Sigmoid colon (tissue), 7 donors: ENCODE data around the gene RNF215. TPM values are rescaled to one million over a fixed set of nuclear protein-coding genes. Genes with fewer than 3 reads are reported as not detected.
A peak's percentile ranks its signal among the peaks of the same experiment; 100 is the strongest.
"Not testable (repeated sequence)": the region's sequence is repeated elsewhere in the genome, so short reads cannot be mapped to it uniquely, and the experiment has no call there.

Experiments
- DNase-seq: peaks from one replicate; pipeline ENCODE4 v3.0.0-alpha.2; 2019
- H3K27ac ChIP-seq, 4 donors: fragments of 200-600 bp; sonication (generic); one replicate each; pipeline ENCODE4 v1.5.1; 2016 to 2019; ENCODE audit warnings: mild to moderate bottlenecking in 1 of 4
- H3K27me3 ChIP-seq, 3 donors: fragments of 200-600 bp; sonication (generic); one replicate each; pipeline ENCODE4 v1.5.1; 2019; ENCODE audit warnings: mild to moderate bottlenecking in 1 of 3
- H3K36me3 ChIP-seq, 4 donors: fragments of 200-600 bp; sonication (generic); one replicate each; pipeline ENCODE4 v1.5.1; 2016 to 2019
- H3K4me1 ChIP-seq, 4 donors: fragments of 200-600 bp; sonication (generic); one replicate each; pipeline ENCODE4 v1.5.1; 2017 to 2019
- H3K4me3 ChIP-seq, 4 donors: fragments of 200-600 bp; sonication (generic); one replicate each; pipeline ENCODE4 v1.5.1; 2017 to 2019; ENCODE audit warnings: mild to moderate bottlenecking in 2 of 4, moderate library complexity in 1 of 4
- H3K9me3 ChIP-seq, 4 donors: fragments of 200-600 bp in 3 of 4; sonication (generic) in 3 of 4; one replicate each; pipeline versions ENCODE4 v1.5.1 to v1.6.1; 2013 to 2019
- EP300 ChIP-seq, 4 donors: sonication (generic); formaldehyde crosslinking; IDR thresholded peaks; one replicate each; pipeline ENCODE4 v1.6.1; 2017; ENCODE audit warnings: antibody characterized with exemption in 4 of 4
- POLR2A ChIP-seq, 2 donors: fragments of 450-650 bp; IDR thresholded peaks; one replicate each; pipeline ENCODE4 v1.6.1; 2016; ENCODE audit warnings: antibody characterized with exemption in 2 of 2, mild to moderate bottlenecking in 2 of 2, moderate library complexity in 2 of 2
- POLR2AphosphoS5 ChIP-seq, 4 donors: sonication (generic); formaldehyde crosslinking; IDR thresholded peaks; one replicate each; pipeline ENCODE4 v1.6.1; 2017; ENCODE audit warnings: antibody characterized with exemption in 4 of 4
- WGBS, 2 donors: extraction: QIAGEN DNeasy Blood & Tissue Kit; methylation state at CpG; one replicate each; pipeline ENCODE4 v1.1.7; 2013; 5-methylcytosine and 5-hydroxymethylcytosine counted together
- intact Hi-C: fragments of 100-400 bp; cut with DNase I; formaldehyde crosslinking; loops from one replicate; pipeline ENCODE4 v1.15.1; 2023
- polyA plus RNA-seq, 3 donors: library from polyadenylated mRNA; stranded (reverse); fragments of 200-250 nt; gene quantifications; one replicate each; pipeline ENCODE4 v1.2.3, GENCODE V29; 2013
- total RNA-seq, 4 donors: library from RNA; depleted of rRNA; stranded (reverse); fragments of >200 nt; gene quantifications; one replicate each; pipeline ENCODE4 v1.1.0, GENCODE V29; 2016
- TF ChIP-seq, protein P1 (sequence below), 4 experiments: fragments of 450-650 bp in 3 of 4; fragments of 200-600 bp in 1 of 4; IDR thresholded peaks; one replicate each; pipeline ENCODE4 v1.5.1; 2016 to 2019; ENCODE audit warnings: antibody characterized with exemption in 4 of 4, mild to moderate bottlenecking in 3 of 4, moderate library complexity in 2 of 4
- donor health status: healthy with polysubstance abuse.
- donor health status: Bipolar disorder and iron deficiency.
- donor health status: healthy.

Gene RNF215
- total and polyA plus RNA-seq, 7 donors: 0.92 to 21.6 (median 12.2) TPM

DNA sequence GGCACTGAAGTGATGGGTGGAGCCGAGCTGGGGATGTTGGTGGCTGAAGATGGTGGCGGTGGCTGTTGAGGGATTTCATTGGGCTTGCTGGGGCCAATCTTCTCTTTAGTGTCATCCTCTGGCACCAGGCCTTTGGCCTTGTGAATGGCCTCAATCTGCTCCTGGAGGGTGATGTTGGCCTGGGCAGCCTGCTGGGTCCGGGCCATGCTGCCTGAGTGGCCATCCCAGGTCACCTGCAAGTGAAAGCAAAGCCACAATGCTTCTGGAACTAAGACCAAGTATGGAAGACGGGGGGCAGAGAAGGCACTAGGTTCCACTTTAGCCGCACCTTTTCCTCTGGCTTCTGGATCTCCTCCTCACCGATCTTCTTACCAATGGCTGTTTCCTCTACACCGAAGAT is 48.4 kb downstream of the RNF215 start:
- H3K27me3 ChIP-seq: no peaks in the 10 kb centered on the region
- H3K9me3 ChIP-seq: no peaks in the 10 kb centered on the region
- DNase-seq: no peak
- no peaks in the 10 kb centered on the region for H3K4me1 ChIP-seq
- peaks cover 93 to 100% (median 100%) of the 10 kb centered on the region in 4 donors for H3K36me3 ChIP-seq
- H3K4me3 ChIP-seq: no peak overlapping the region
- 96 to 98% methylated on average over 7 of the region's 7 CpGs for WGBS, 2 donors
- intact Hi-C loops: no loop called here
- H3K27ac ChIP-seq: peak overlapping the region in 1 of 4 donors; percentile 30
- TF ChIP-seq POLR2A (IDR thresholded peaks at IDR 0.05): no peak
- TF ChIP-seq, protein P1, sequence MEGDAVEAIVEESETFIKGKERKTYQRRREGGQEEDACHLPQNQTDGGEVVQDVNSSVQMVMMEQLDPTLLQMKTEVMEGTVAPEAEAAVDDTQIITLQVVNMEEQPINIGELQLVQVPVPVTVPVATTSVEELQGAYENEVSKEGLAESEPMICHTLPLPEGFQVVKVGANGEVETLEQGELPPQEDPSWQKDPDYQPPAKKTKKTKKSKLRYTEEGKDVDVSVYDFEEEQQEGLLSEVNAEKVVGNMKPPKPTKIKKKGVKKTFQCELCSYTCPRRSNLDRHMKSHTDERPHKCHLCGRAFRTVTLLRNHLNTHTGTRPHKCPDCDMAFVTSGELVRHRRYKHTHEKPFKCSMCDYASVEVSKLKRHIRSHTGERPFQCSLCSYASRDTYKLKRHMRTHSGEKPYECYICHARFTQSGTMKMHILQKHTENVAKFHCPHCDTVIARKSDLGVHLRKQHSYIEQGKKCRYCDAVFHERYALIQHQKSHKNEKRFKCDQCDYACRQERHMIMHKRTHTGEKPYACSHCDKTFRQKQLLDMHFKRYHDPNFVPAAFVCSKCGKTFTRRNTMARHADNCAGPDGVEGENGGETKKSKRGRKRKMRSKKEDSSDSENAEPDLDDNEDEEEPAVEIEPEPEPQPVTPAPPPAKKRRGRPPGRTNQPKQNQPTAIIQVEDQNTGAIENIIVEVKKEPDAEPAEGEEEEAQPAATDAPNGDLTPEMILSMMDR (IDR thresholded peaks at IDR 0.05): no peak
- TF ChIP-seq EP300 (IDR thresholded peaks at IDR 0.05): no peak
- no peak for TF ChIP-seq POLR2AphosphoS5 (IDR thresholded peaks at IDR 0.05)

GRCh38 chr22:30338341-30338740 is 48.9 kb downstream of the RNF215 start:
- H3K27me3 ChIP-seq, intact Hi-C loops, H3K4me1 ChIP-seq, H3K27ac ChIP-seq, H3K4me3 ChIP-seq, DNase-seq, H3K9me3 ChIP-seq: not testable (repeated sequence)
- 87% methylated on average over 9 of the region's 9 CpGs for WGBS, 2 donors
- H3K36me3 ChIP-seq: peaks cover 93 to 100% (median 100%) of the 10 kb centered on the region in 4 donors

DNA sequence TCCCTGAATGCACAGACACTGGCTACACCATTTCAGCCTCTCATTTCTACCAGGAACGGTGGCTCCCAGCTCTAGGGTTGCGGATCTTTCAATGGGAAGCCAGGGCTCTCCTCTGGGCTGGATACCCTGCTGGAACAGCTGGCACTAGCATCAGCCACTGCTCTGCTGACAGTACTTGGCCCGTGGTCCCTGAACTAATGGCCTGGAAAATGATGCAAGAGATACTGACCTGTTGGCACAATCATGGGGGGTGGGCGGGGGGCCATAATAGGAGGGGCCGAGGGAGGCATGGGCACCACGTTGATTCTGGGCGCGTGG is 49.8 kb downstream of the RNF215 start:
- 94 to 96% methylated on average over 8 of the region's 8 CpGs for WGBS, 2 donors
- no peaks in the 10 kb centered on the region for H3K27me3 ChIP-seq
- H3K36me3 ChIP-seq: peaks cover 92 to 100% (median 98%) of the 10 kb centered on the region in 4 donors
- no peaks in the 10 kb centered on the region for H3K9me3 ChIP-seq
- H3K4me3 ChIP-seq: no peak overlapping the region
- no peak overlapping the region for H3K27ac ChIP-seq
- TF ChIP-seq, protein P1 (IDR thresholded peaks at IDR 0.05): no peak
- TF ChIP-seq EP300 (IDR thresholded peaks at IDR 0.05) (no peak), POLR2A (IDR thresholded peaks at IDR 0.05) (no peak), POLR2AphosphoS5 (IDR thresholded peaks at IDR 0.05) (no peak)
- intact Hi-C loops: no loop called here
- DNase-seq: no peak
- H3K4me1 ChIP-seq: no peaks in the 10 kb centered on the region

- no peak for DNase-seq
These were observed 50.3 kb downstream of the RNF215 start for GRCh38 chr22:30336752-30337460.

GRCh38 chr22:30335236-30335635 is 52.0 kb downstream of the RNF215 start:
- 99% methylated on average over 1 of the region's 1 CpG for WGBS, 2 donors
- intact Hi-C loops: no loop called here
- TF ChIP-seq EP300 (IDR thresholded peaks at IDR 0.05) (no peak), POLR2AphosphoS5 (IDR thresholded peaks at IDR 0.05) (no peak), POLR2A (IDR thresholded peaks at IDR 0.05) (no peak)
- TF ChIP-seq, protein P1 (IDR thresholded peaks at IDR 0.05): no peak
- Histone ChIP-seq H3K27me3 (no peaks in the 10 kb centered on the region), H3K4me1 (no peaks in the 10 kb centered on the region), H3K27ac (no peak overlapping the region), H3K36me3 (peaks cover 74 to 99% (median 80%) of the 10 kb centered on the region in 4 donors), H3K9me3 (no peaks in the 10 kb centered on the region), H3K4me3 (no peak overlapping the region)
- DNase-seq: no peak

More at GRCh38 chr22:30336752-30337460, 50.3 kb downstream of the RNF215 start:
- no peak for TF ChIP-seq EP300 (IDR thresholded peaks at IDR 0.05)
- TF ChIP-seq, protein P1 (IDR thresholded peaks at IDR 0.05): no peak
- no peak for TF ChIP-seq POLR2A (IDR thresholded peaks at IDR 0.05)
- no peak for TF ChIP-seq POLR2AphosphoS5 (IDR thresholded peaks at IDR 0.05)
- Histone ChIP-seq H3K27me3 (no peaks in the 10 kb centered on the region), H3K4me1 (no peaks in the 10 kb centered on the region), H3K36me3 (peaks cover 87 to 100% (median 95%) of the 10 kb centered on the region in 4 donors), H3K4me3 (no peak overlapping the region), H3K27ac (no peak overlapping the region), H3K9me3 (no peaks in the 10 kb centered on the region)
- 95 to 96% methylated on average over 4 of the region's 4 CpGs for WGBS, 2 donors
- intact Hi-C loops: no loop called here
